ENCODE results near the gene DERL3.

The DERL3 gene

DNA sequence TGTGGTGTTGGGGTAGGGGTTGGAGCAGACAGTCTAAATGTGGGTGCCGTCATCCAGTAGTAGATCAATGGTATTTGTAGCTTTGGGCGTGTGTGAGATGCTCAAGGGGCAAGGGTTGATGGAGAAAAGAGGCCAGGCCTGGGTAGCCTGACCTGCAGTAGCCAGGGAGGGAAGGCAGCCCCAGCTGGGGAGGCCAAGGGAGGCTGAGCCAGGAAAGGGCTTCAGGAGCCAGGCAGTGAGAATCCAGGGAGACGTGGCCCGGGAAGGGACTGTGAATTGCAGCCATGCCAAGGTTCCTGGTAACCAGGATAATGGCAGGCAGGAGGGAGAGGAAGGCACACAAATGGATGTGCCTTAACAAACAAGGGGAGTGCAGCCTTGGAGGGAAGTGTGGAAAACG lies 2.5 kb upstream of the DERL3 start:
- TF ChIP-seq FOXP2 (optimal IDR thresholded peaks at IDR 0.05; ENCODE audit: borderline replicate concordance, extremely low read depth, extremely low read length, insufficient read depth), result no peak
- no peak for TF ChIP-seq SIN3A (IDR thresholded peaks at IDR 0.05; ENCODE audit: borderline replicate concordance, insufficient read depth, low read length)

DNA sequence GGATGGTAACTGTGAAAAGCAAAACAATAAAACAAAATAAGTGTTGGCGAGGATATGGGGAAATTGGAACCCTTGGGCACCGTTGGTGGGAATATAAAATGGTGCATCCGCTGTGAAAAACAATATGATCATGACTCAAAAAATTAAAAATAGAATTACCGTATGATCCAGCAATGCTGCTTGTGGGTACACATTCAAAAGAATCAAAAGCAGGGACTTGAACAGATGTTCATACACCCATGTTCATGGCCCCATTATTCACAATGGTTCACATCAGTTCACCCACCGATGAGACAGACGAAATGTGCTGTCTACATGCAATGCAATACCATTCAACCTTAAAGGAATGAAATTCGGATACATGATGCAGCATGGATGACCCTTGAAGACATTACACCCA lies 1.2 kb upstream of the DERL3 start:
- TF ChIP-seq POLR2AphosphoS5 (IDR thresholded peaks at IDR 0.05; ENCODE audit: low read depth, low read length), result no peak

DNA sequence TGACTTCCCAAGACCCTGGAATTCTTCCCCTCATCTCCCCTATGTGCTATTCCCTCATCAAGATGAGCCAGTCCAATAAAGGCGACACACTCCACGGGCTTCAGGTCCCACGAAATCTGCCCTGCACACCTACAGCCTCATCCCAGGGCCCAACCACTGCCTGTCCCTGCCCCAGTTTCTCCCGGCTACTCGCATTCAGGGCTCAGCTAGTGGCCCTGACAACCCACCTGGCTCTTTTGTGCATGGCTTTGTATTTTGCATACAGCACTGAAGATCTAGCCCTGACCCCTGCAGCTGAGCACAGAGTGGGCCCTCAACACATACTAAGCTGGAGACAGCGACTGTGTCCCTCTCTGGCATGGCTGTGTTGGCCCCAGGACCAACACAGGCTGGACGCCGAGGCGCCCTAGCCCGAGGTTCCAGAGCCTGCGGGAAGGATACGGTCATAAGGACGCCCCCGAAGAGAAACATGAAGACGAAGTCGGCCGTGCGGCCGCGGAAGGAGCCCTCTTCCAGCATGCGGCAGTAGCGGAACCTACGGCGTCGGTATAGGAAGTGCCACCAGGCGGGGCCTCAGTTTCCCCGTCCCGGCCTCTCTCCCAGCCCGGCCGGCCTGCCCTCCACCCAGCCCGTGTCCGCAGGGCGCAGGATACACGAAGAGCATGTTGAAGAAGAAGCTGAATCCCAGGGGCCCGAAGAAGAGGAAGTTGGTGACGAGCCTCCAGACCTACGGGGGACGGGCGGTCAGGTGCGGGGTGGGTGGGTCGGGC lies 710 bp downstream of the DERL3 start:
- TF ChIP-seq POLR2AphosphoS5 (IDR thresholded peaks at IDR 0.05; ENCODE audit: low read depth, low read length) (no peak), TAF1 (IDR thresholded peaks at IDR 0.05; ENCODE audit: borderline replicate concordance, insufficient read depth, low read length) (no peak), SIN3A (IDR thresholded peaks at IDR 0.05; ENCODE audit: borderline replicate concordance, insufficient read depth, low read length) (no peak), FOXP2 (optimal IDR thresholded peaks at IDR 0.05; ENCODE audit: borderline replicate concordance, extremely low read depth, extremely low read length, insufficient read depth) (no peak)
- TF ChIP-seq, protein P1, sequence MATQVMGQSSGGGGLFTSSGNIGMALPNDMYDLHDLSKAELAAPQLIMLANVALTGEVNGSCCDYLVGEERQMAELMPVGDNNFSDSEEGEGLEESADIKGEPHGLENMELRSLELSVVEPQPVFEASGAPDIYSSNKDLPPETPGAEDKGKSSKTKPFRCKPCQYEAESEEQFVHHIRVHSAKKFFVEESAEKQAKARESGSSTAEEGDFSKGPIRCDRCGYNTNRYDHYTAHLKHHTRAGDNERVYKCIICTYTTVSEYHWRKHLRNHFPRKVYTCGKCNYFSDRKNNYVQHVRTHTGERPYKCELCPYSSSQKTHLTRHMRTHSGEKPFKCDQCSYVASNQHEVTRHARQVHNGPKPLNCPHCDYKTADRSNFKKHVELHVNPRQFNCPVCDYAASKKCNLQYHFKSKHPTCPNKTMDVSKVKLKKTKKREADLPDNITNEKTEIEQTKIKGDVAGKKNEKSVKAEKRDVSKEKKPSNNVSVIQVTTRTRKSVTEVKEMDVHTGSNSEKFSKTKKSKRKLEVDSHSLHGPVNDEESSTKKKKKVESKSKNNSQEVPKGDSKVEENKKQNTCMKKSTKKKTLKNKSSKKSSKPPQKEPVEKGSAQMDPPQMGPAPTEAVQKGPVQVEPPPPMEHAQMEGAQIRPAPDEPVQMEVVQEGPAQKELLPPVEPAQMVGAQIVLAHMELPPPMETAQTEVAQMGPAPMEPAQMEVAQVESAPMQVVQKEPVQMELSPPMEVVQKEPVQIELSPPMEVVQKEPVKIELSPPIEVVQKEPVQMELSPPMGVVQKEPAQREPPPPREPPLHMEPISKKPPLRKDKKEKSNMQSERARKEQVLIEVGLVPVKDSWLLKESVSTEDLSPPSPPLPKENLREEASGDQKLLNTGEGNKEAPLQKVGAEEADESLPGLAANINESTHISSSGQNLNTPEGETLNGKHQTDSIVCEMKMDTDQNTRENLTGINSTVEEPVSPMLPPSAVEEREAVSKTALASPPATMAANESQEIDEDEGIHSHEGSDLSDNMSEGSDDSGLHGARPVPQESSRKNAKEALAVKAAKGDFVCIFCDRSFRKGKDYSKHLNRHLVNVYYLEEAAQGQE (IDR thresholded peaks at IDR 0.05; ENCODE audit: insufficient read depth in 1 of 2, low read depth in 2 of 2, low read length in 2 of 2), result no peak

DNA sequence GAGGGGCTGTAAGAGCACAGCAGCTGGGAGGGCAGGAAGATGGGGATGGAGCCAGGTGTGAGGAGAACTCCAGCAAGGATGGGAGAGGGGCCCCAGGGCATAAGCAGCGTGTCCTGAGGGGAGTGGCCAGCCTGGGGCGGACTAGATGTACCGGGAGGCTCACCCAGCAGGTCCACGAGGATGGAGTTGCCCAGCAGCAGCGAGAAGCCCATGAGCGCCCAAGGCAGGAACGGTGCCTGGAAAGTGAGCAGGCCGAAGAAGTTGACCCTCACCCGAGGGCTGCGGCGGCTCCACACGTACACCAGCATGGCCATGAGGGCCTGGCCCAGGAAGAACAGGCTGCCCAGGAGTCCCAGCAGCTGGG lies 1.3 kb downstream of the DERL3 start:
- TF ChIP-seq, protein P1 (IDR thresholded peaks at IDR 0.05; ENCODE audit: insufficient read depth in 1 of 2, low read depth in 2 of 2, low read length in 2 of 2), result no peak
- TF ChIP-seq SIN3A (IDR thresholded peaks at IDR 0.05; ENCODE audit: borderline replicate concordance, insufficient read depth, low read length), result no peak
- no peak for TF ChIP-seq POLR2AphosphoS5 (IDR thresholded peaks at IDR 0.05; ENCODE audit: low read depth, low read length)
- TF ChIP-seq TAF1 (IDR thresholded peaks at IDR 0.05; ENCODE audit: borderline replicate concordance, insufficient read depth, low read length), result no peak
- TF ChIP-seq FOXP2 (optimal IDR thresholded peaks at IDR 0.05; ENCODE audit: borderline replicate concordance, extremely low read depth, extremely low read length, insufficient read depth), result no peak

DNA sequence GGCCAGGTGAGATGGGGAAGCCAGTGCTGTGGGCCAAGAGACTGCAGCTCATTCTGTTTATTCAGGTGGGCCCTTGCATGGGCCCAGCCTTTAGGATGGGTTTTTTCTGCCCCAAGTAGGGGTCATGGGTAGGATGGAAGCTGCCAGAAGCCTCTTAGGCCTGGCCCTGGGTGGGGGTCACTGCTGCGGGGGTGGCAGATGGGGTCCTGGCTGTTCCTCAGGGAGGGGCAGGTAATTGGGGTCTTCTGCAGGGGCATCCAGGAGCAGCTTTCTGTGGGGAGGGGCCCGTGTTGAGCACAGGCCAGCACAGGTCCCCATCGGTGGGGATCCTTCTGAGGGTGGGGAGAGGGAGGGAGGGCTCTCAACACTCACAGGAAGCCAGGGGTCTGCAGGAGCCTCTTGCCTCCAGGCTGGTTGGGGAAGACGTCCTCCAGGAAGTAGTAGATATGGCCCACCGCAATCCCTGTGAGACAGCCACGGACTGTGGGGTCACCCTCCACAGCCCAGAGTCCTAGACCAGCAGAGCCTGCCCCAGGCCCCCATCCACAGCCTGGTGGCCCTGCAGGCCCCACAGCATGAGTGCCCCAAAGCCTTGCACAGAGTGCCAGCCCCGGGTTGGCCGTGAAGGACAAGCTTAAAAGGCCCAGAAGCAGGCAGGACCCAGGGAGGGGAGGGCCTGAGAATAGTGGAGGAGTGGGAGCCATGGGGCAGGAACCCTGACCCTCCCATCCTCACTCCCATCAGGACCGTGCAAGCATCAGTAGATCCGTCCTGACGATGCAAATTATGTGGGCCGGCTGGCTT lies 1.9 kb downstream of the DERL3 start:
- TF ChIP-seq, protein P1 (IDR thresholded peaks at IDR 0.05; ENCODE audit: insufficient read depth in 1 of 2, low read depth in 2 of 2, low read length in 2 of 2), result no peak

DNA sequence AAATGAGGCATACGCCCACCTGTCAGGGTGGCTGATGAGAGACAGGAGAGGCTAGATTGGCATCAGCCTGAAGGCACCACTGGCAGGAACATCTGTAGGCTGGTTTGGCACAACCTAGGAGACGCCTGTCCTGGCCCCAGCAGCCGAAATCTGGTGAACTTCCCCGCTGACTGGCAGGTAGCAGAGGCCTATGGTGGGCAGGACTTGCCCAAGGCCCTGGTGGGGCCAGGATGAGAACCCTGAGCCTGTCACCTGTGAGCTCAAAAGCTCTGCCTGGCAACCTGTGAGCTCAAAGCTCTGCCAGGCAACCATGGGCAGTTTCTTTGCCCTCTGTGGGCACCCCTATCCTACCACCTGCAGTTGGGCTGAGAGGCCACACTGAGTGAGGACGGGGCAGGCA lies 2.5 kb downstream of the DERL3 start:
- no peak for TF ChIP-seq TAF1 (IDR thresholded peaks at IDR 0.05; ENCODE audit: borderline replicate concordance, insufficient read depth, low read length)
- TF ChIP-seq SIN3A (IDR thresholded peaks at IDR 0.05; ENCODE audit: borderline replicate concordance, insufficient read depth, low read length), result no peak
- no peak for TF ChIP-seq FOXP2 (optimal IDR thresholded peaks at IDR 0.05; ENCODE audit: borderline replicate concordance, extremely low read depth, extremely low read length, insufficient read depth)
- TF ChIP-seq, protein P1 (IDR thresholded peaks at IDR 0.05; ENCODE audit: insufficient read depth in 1 of 2, low read depth in 2 of 2, low read length in 2 of 2), result no peak
- TF ChIP-seq POLR2AphosphoS5 (IDR thresholded peaks at IDR 0.05; ENCODE audit: low read depth, low read length), result no peak
